Activated CD8-positive, alpha-beta T cell treated with anti-CD3 and anti-CD28 coated beads, Interleukin-2, amount 10 ng/mL, durations not matched to agents 7 days and 5 days (primary cell): ENCODE results near the gene FYB1. TPM values are rescaled to one million over a fixed set of nuclear protein-coding genes. Genes with fewer than 3 reads are reported as not detected.
A peak's percentile ranks its signal among the peaks of the same experiment; 100 is the strongest.

ENCODE experiments used
- ATAC-seq: fragments of 150-1000 bp; cut with Tn5 transposase; one replicate; pipeline ENCODE4 v1.10.0; 2021; ENCODE audit warnings: moderate library complexity
- CTCF ChIA-PET: fragments of 350-600 bp; sonication (Branson Sonifier 250); formaldehyde crosslinking; loops from one replicate; lab custom pipeline; 2021; ENCODE audit warnings: antibody characterized with exemption; lab: Charles Lee
- POLR2A ChIA-PET: fragments of 350-600 bp; sonication (Branson Sonifier 250); formaldehyde crosslinking; loops from one replicate; lab custom pipeline; 2021; ENCODE audit warnings: antibody characterized with exemption; lab: Charles Lee
- DNase-seq: peaks from one replicate; pipeline ENCODE4 v3.0.0-alpha.2; 2020
- H3K27ac Mint-ChIP-seq: one replicate; pipeline ENCODE4 v1.8.0; 2021; ENCODE audit warnings: mild to moderate bottlenecking, mixed read lengths
- H3K27me3 Mint-ChIP-seq: one replicate; pipeline ENCODE4 v1.8.0; 2021; ENCODE audit warnings: low read depth, mixed read lengths
- H3K36me3 Mint-ChIP-seq: one replicate; pipeline ENCODE4 v1.8.0; 2021; ENCODE audit warnings: low read depth, mixed read lengths
- H3K4me1 Mint-ChIP-seq: one replicate; pipeline ENCODE4 v1.8.0; 2021; ENCODE audit warnings: low read depth, mixed read lengths
- H3K4me3 Mint-ChIP-seq: one replicate; pipeline ENCODE4 v1.8.0; 2021; ENCODE audit warnings: mild to moderate bottlenecking, mixed read lengths
- H3K9me3 Mint-ChIP-seq: one replicate; pipeline ENCODE4 v1.8.0; 2022; ENCODE audit warnings: mixed read lengths; ENCODE audit not compliant: insufficient read depth
- total RNA-seq, 2 experiments: library from RNA; stranded (reverse); gene quantifications; one replicate each; pipeline ENCODE4 v1.2.3, GENCODE V29; 2021

Gene FYB1
- total RNA-seq, 2 experiments from 2014 or later: 198 to 215 TPM

GRCh38 chr5:39058178-39058921, 161.0 kb downstream of the FYB1 start:
- ATAC-seq: peak; percentile 76
- H3K27me3 Mint-ChIP-seq: no peaks in the 10 kb centered on the region
- peak overlapping the region; percentile 65 for H3K4me3 Mint-ChIP-seq
- CTCF ChIA-PET: no interaction called here
- no peak for DNase-seq
- H3K4me1 Mint-ChIP-seq: peaks cover 28% of the 10 kb centered on the region
- POLR2A ChIA-PET: no interaction called here
- peaks cover 19% of the 10 kb centered on the region for H3K36me3 Mint-ChIP-seq
- H3K27ac Mint-ChIP-seq: no peak overlapping the region
- H3K9me3 Mint-ChIP-seq: no peaks in the 10 kb centered on the region

- Mint-ChIP-seq H3K4me3 (peak overlapping the region; percentile 65), H3K27me3 (no peaks in the 10 kb centered on the region), H3K9me3 (no peaks in the 10 kb centered on the region), H3K36me3 (peaks cover 19% of the 10 kb centered on the region), H3K4me1 (peaks cover 24% of the 10 kb centered on the region), H3K27ac (no peak overlapping the region)
- ChIA-PET CTCF (no interaction called here), POLR2A (no interaction called here)
- DNase-seq: no peak
- peak; percentile 52 for ATAC-seq
Measured at GRCh38 chr5:39057734-39058133, 161.6 kb downstream of the FYB1 start.

- ChIA-PET POLR2A (no interaction called here), CTCF (no interaction called here)
Measured at GRCh38 chr5:39055768-39056398, 163.5 kb downstream of the FYB1 start.

More at GRCh38 chr5:39055768-39056398, 163.5 kb downstream of the FYB1 start:
- no peak overlapping the region for H3K4me3 Mint-ChIP-seq
- no peak for DNase-seq
- peaks cover 20% of the 10 kb centered on the region for H3K36me3 Mint-ChIP-seq
- no peaks in the 10 kb centered on the region for H3K9me3 Mint-ChIP-seq
- no peaks in the 10 kb centered on the region for H3K27me3 Mint-ChIP-seq
- no peak for ATAC-seq
- peaks cover 22% of the 10 kb centered on the region for H3K4me1 Mint-ChIP-seq
- no peak overlapping the region for H3K27ac Mint-ChIP-seq

Other genes with a start within 250 kb of the FYB1 start
- 10 to 100 TPM; 38.8 to 41.6 TPM for gene RICTOR, start 145.2 kb downstream of the FYB1 start, total RNA-seq
- not detected for gene C9, start 144.9 kb upstream of the FYB1 start, total RNA-seq
- not detected for gene DAB2, start 205.4 kb upstream of the FYB1 start, total RNA-seq